Measurements from ENCODE around the gene FAM241B.

FAM241B gene

DNA sequence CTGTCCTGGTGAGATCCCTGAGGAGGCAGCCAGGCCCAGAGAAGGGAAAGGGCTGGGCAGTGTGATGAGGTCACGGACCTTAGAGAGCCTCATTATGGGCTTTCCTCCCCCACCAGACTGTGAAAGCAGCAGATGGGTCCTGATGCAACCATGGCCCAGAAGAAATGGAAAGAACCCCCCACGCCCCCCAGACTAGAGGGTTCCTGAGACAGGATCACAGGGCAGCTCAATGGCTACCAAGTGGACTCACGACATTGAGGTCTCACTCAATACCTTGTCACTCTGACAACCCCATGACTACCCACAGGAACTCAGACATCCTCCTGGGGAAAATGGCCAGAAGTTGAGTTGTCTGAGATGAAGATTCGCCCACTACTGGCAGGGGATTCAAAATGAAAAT is 36.7 kb downstream of the FAM241B start:
- no peak for DNase-seq (ENCODE audit: low read depth)

DNA sequence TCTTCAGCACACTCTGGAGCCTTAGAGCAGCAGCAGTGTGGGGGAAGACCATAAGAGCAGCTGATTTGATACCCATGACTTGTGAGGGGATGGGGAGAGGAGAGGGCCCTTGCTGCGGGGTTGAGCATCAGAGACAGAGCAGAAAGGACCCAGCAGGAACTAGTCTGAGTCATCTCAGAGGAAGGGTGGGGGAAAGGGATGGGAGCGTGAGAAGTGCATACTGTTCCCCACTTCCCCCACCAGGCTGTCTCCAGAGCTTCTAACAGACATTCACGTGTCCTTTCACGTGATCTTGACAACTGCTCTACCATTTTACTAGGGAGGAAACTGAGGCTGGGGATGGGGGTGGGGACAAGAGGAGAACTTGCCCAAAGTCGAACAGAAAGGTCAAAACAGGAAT is 38.7 kb downstream of the FAM241B start:
- no peak for DNase-seq (ENCODE audit: low read depth)

GRCh38 chr10:69669409-69669808 is 39.4 kb downstream of the FAM241B start:
- no peak for DNase-seq (ENCODE audit: low read depth)

- DNase-seq (ENCODE audit: low read depth), result no peak
These were observed 43.5 kb downstream of the FAM241B start for GRCh38 chr10:69673521-69673920.

GRCh38 chr10:69674786-69675185 is 44.7 kb downstream of the FAM241B start:
- no peak for DNase-seq (ENCODE audit: low read depth)

DNA sequence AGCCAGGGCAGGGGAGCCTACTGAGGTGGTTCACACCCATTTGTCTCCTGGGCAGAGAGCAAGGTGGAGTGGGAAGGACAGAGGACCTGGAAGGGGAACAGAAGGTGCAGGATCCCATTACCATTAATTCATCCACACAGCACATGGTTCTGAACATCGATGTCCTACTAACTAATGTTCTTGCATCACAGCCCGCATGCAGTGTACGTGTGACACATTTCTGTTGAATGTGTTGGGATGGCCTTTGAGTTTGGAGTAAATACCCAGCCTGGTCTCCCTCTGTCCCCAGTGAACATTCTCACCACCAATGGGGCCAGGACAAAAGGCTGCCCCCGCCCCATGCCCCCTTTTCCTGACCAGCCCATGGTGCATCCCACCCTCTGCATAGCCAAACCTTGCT is 46.3 kb downstream of the FAM241B start:
- no peak for DNase-seq (ENCODE audit: low read depth)

- DNase-seq (ENCODE audit: low read depth), result no peak
These were observed 48.1 kb downstream of the FAM241B start for GRCh38 chr10:69677985-69678654.

DNA sequence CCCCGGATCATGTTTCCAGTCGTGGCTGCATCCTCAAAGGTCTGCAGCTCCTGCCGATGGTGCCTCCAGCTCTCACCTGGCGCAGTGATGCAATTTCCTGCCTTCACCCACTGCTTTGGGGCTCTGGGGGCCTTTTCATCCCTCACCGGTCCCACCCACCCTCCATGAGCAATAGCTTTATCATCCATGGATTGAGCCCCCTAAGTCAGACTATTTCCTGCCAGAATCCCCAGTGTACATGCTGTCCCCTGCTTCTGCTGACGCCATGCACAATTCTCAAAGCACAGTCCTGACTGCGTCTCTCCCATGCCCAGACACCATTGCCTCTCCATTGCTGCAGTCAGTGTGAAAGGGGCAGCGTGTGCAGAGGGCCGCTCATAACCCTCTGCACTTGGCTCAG is 49.7 kb downstream of the FAM241B start:
- DNase-seq (ENCODE audit: low read depth), result no peak

- DNase-seq (ENCODE audit: low read depth), result no peak
These were observed 50.6 kb downstream of the FAM241B start for GRCh38 chr10:69680610-69681009.

- no peak for DNase-seq (ENCODE audit: low read depth)
These were observed 51.4 kb downstream of the FAM241B start for GRCh38 chr10:69681436-69681835.

- DNase-seq (ENCODE audit: low read depth), result no peak
These were observed 53.0 kb downstream of the FAM241B start for GRCh38 chr10:69682955-69683474.
